Fibroblast of the aortic adventitia (primary cell): ENCODE data around the gene MED12. TPM values are rescaled to one million over a fixed set of nuclear protein-coding genes. Genes with fewer than 3 reads are reported as not detected.

Source experiments
- DNase-seq: peaks from one replicate; pipeline ENCODE4 v3.0.0-alpha.2; 2010; ENCODE audit warnings: low read depth
- H3K4me3 ChIP-seq: 2 replicates; pipeline ENCODE4 v1.5.1; 2011; ENCODE audit warnings: low read depth, mild to moderate bottlenecking, control low read depth, low read length, moderate library complexity
- CTCF ChIP-seq: IDR thresholded peaks from 2 replicates; pipeline ENCODE4 v1.5.1; 2011; ENCODE audit warnings: mild to moderate bottlenecking, low read length, control low read depth, inconsistent platforms; ENCODE audit not compliant: insufficient read depth
- total RNA-seq: library from RNA; depleted of rRNA; stranded (reverse); fragments of >200 nt; gene quantifications from 2 replicates; pipeline ENCODE4 v1.2.3, GENCODE V29; 2012; ENCODE audit warnings: low replicate concordance

Gene MED12
- total RNA-seq, 1 donor: 24.3 TPM

GRCh38 chrX:71167031-71167781 is 48.8 kb downstream of the MED12 start:
- DNase-seq: no peak
- no peak overlapping the region for H3K4me3 ChIP-seq
- no peak for TF ChIP-seq CTCF

DNA sequence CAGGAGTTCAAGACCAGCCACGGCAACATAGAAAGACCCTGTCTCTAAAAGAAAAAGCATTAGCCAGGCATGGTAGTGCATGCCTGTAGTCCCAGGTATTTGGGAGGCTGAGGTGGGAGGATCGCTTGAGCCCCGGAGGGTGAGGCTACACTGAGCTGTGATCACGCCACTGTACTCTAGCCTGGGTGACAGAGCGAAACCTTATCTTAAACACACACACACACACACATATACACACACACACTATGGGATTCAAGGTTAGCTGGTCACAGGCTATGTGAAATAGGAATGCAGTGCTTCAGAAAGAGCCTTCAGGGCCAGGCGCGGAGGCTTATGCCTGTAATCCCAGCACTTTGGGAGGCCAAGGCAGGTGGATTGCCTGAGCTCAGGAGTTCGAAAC is 49.7 kb downstream of the MED12 start:
- no peak for TF ChIP-seq CTCF
- no peak for DNase-seq

DNA sequence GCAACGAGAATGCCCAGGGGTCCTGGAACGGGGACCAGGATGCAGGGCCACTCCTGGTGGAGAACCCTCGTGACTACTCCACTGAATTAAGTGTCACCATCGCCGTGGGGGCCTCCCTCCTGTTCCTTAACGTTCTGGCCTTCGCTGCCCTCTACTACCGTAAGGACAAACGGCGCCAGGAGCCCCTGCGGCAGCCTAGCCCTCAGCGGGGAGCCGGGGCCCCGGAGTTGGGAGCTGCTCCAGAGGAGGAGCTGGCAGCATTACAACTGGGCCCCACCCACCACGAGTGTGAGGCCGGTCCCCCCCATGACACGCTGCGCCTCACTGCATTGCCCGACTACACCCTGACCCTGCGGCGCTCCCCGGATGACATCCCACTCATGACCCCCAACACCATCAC is 51.2 kb downstream of the MED12 start:
- no peak overlapping the region for H3K4me3 ChIP-seq
- no peak for DNase-seq
- TF ChIP-seq CTCF: no peak

More for the DNA sequence above, 49.7 kb downstream of the MED12 start:
- H3K4me3 ChIP-seq: no peak overlapping the region

DNA sequence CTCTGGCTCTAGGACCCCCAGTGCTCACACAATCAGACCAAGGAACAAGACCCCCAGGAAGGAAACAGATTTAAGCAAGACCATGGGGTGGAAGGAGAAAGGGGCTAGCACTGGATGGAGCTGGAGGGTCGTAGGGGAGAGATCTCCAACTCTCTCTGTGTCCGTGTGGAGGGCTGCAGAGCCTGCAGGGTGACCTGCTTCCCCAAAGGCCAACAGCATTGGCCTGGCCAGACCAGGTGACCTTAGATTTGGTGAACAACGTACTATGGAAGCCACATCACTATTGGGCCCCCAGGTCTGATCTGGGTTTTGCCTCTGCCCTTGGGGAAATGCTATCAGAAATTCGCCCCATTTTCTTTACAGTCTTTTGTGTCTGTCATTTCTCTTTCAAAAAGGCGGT is 52.3 kb downstream of the MED12 start:
- no peak for TF ChIP-seq CTCF
- DNase-seq: no peak
- H3K4me3 ChIP-seq: no peak overlapping the region

DNA sequence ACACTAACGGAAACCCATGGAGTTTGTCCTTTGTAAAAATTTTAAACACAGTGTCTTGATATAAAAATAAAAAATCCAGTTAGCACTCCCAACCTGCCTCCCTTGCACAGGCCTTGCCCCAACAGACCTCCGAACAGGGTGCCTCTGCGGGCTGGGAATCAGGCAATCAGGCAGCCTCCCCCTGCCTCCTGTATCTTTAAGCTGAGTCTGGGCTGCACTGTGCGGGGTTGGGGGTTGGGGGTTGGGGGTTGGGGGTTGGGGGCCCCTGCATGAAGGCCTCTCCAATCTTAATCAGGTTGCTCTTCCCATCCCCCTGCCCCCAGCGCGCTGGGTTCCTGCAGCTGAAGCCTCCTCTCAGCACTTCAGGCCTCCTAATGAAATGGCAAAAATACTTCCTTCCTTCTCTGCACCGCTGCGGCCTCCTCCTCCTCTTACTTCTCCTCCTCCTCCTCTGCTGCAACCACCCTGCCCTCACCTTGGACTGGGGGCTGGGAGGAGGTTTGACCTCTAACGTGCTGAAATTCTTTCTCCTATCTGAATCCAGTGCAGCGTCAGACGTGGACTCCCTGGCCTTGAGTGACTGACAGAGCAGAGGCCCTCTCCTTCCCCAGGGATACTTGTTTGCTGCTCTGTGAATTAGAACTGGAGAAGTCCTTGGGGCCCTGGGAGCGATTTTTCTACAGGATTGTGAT is 52.9 kb downstream of the MED12 start:
- no peak for TF ChIP-seq CTCF
- no peak overlapping the region for H3K4me3 ChIP-seq
- DNase-seq: no peak

- no peak for DNase-seq
- TF ChIP-seq CTCF: no peak
- no peak overlapping the region for H3K4me3 ChIP-seq
Measured at GRCh38 chrX:71173440-71173839, 55.0 kb downstream of the MED12 start.

- no peak overlapping the region for H3K4me3 ChIP-seq
- no peak for DNase-seq
- no peak for TF ChIP-seq CTCF
Measured at GRCh38 chrX:71174795-71175194, 56.4 kb downstream of the MED12 start.
